ENCODE results near the gene C1RL.

C1RL gene

DNA sequence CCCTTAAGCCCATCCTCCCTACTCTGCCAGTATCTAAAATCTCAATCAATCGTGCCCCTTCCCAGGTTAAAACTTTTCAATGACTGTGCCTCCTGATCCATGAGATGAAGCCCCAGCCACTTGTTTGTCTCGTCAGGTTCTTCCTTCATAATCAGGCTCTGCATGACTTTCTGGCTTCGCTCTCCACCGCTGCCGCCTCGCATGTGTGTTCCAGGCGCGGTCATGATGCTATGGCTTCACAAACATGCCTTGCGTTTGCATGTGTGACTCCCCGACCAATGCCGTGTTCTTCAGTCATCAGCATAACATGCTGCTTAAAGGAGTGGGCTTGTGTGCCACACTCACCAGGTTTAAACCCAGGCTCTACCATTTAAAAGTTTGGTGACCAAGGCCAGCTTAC is 5.0 kb upstream of the C1RL start:
- DNase-seq = no peak
- no peak for TF ChIP-seq CTCF (IDR thresholded peaks at IDR 0.05; ENCODE audit: low read depth, low read length)
- no peaks in the 10 kb centered on the region for H3K36me3 ChIP-seq
- H3K27me3 ChIP-seq = no peaks in the 10 kb centered on the region
- H3K4me3 ChIP-seq (ENCODE audit: low read depth, low read length) = no peak overlapping the region
- no peaks in the 10 kb centered on the region for H3K9me3 ChIP-seq
- H3K4me1 ChIP-seq = no peaks in the 10 kb centered on the region

GRCh38 chr12:7113389-7113871 is 4.4 kb upstream of the C1RL start:
- Histone ChIP-seq H3K36me3 (no peaks in the 10 kb centered on the region), H3K4me1 (no peaks in the 10 kb centered on the region), H3K9me3 (no peaks in the 10 kb centered on the region), H3K27me3 (no peaks in the 10 kb centered on the region), H3K4me3 (ENCODE audit: low read depth, low read length) (no peak overlapping the region)
- DNase-seq = no peak
- TF ChIP-seq CTCF (IDR thresholded peaks at IDR 0.05; ENCODE audit: low read depth, low read length) = peak; percentile 89

- DNase-seq = no peak
- Histone ChIP-seq H3K9me3 (no peaks in the 10 kb centered on the region), H3K4me1 (no peaks in the 10 kb centered on the region), H3K27me3 (no peaks in the 10 kb centered on the region), H3K36me3 (no peaks in the 10 kb centered on the region), H3K4me3 (ENCODE audit: low read depth, low read length) (no peak overlapping the region)
- no peak for TF ChIP-seq CTCF (IDR thresholded peaks at IDR 0.05; ENCODE audit: low read depth, low read length)
Observed at GRCh38 chr12:7112041-7112440, 3.0 kb upstream of the C1RL start.

DNA sequence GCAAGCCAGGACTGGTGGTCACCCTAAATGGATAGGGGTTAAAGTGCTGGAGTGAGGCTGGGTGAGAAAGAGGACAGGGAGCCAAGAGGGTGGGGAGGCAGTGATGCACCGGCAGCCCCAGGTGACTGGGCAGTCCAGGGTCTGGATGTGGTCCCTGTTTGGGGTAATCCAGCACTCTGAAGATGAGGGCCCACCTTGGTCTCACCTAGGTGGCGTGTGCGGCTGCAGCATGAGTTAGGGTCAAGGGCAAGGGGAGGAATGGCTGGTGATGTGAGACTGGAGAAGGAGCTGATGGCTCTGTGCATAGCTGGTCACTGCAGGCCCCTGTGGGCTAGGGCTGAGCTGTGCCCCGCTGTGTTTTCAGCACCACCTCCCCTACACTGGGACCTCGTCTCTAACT is 1.6 kb upstream of the C1RL start:
- no peaks in the 10 kb centered on the region for H3K27me3 ChIP-seq
- no peaks in the 10 kb centered on the region for H3K4me1 ChIP-seq
- TF ChIP-seq CTCF (IDR thresholded peaks at IDR 0.05; ENCODE audit: low read depth, low read length) = no peak
- no peaks in the 10 kb centered on the region for H3K36me3 ChIP-seq
- DNase-seq = no peak
- H3K4me3 ChIP-seq (ENCODE audit: low read depth, low read length) = no peak overlapping the region
- no peaks in the 10 kb centered on the region for H3K9me3 ChIP-seq

GRCh38 chr12:7109572-7109920 is 532 bp upstream of the C1RL start:
- no peak for DNase-seq
- TF ChIP-seq CTCF (IDR thresholded peaks at IDR 0.05; ENCODE audit: low read depth, low read length) = no peak
- Histone ChIP-seq H3K36me3 (no peaks in the 10 kb centered on the region), H3K4me1 (no peaks in the 10 kb centered on the region), H3K27me3 (no peaks in the 10 kb centered on the region), H3K4me3 (ENCODE audit: low read depth, low read length) (no peak overlapping the region), H3K9me3 (no peaks in the 10 kb centered on the region)

DNA sequence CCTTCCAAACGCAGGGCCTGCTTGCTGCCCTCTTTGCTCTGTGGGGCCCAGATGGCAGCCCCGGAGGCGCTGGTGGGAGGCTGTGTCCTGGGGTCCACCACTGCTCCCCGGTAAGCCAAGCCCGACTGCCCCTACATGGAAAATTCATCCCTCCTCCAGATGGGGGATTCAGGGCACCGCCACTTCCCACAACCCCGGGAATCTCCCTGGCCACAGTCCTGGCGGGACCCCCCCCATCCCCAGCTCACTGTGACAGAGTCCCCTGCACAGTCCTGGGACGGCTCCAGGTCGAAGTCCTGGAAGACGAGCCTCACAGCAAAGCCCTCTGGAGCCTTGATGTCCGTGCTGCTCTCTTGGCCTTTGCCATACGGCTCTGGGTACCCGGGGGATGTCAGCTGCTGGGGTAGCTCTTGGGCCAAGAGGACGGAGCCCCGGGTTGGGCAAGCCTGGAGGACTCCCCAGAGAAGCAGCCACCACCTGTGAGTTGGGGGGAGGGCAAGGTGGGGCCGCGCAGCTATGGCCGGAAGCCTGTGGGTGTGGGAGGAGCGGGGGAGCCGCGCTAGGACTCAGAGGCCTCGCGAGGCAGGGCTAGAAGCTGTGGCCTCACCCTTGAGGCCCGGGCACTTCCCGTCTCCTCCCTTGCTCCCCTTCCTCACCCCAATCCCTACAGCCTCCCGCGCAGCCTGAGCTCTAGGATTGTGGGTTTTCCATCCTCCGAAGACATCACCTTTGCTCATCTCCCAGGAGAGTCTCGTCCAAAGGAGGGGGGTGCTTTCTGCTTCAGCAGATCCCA is 815 bp downstream of the C1RL start:
- TF ChIP-seq CTCF (IDR thresholded peaks at IDR 0.05; ENCODE audit: low read depth, low read length) = no peak
- H3K4me3 ChIP-seq (ENCODE audit: low read depth, low read length) = peak overlapping the region; percentile 55
- H3K27me3 ChIP-seq = no peaks in the 10 kb centered on the region
- no peaks in the 10 kb centered on the region for H3K36me3 ChIP-seq
- H3K4me1 ChIP-seq = no peaks in the 10 kb centered on the region
- no peaks in the 10 kb centered on the region for H3K9me3 ChIP-seq
- DNase-seq = no peak
